ENCODE results near the gene MRPL46.

MRPL46 gene

GRCh38 chr15:88511161-88511560 is 44.0 kb upstream of the MRPL46 start:
- Histone ChIP-seq H4K20me1 (ENCODE audit: insufficient read depth, low read length) (no peaks in the 10 kb centered on the region), H3K4me2 (ENCODE audit: low read length) (no peak overlapping the region), H3K79me2 (ENCODE audit: low read length) (no peaks in the 10 kb centered on the region), H3K27ac (ENCODE audit: low read length) (no peak overlapping the region), H3K9me3 (ENCODE audit: insufficient read depth, low read length) (no peaks in the 10 kb centered on the region), H3K4me1 (ENCODE audit: low read length) (peaks cover 16% of the 10 kb centered on the region), H3K27me3 (ENCODE audit: low read depth, low read length) (no peaks in the 10 kb centered on the region), H3K36me3 (replicated peaks; ENCODE audit: low read depth, low read length) (peaks cover 2% of the 10 kb centered on the region), H3K4me3 (ENCODE audit: low read length) (no peak overlapping the region), H2AFZ (ENCODE audit: low read depth, low read length) (no peak overlapping the region), H3K9ac (ENCODE audit: low read length) (no peak overlapping the region)
- TF ChIP-seq, protein P1, sequence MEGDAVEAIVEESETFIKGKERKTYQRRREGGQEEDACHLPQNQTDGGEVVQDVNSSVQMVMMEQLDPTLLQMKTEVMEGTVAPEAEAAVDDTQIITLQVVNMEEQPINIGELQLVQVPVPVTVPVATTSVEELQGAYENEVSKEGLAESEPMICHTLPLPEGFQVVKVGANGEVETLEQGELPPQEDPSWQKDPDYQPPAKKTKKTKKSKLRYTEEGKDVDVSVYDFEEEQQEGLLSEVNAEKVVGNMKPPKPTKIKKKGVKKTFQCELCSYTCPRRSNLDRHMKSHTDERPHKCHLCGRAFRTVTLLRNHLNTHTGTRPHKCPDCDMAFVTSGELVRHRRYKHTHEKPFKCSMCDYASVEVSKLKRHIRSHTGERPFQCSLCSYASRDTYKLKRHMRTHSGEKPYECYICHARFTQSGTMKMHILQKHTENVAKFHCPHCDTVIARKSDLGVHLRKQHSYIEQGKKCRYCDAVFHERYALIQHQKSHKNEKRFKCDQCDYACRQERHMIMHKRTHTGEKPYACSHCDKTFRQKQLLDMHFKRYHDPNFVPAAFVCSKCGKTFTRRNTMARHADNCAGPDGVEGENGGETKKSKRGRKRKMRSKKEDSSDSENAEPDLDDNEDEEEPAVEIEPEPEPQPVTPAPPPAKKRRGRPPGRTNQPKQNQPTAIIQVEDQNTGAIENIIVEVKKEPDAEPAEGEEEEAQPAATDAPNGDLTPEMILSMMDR (IDR thresholded peaks at IDR 0.05; ENCODE audit: low read depth, low read length): no peak
- TF ChIP-seq EZH2phosphoT487 (IDR thresholded peaks at IDR 0.05; ENCODE audit: low read depth): no peak

GRCh38 chr15:88509964-88510363 is 42.8 kb upstream of the MRPL46 start:
- TF ChIP-seq EZH2phosphoT487 (IDR thresholded peaks at IDR 0.05; ENCODE audit: low read depth): no peak
- TF ChIP-seq, protein P1 (IDR thresholded peaks at IDR 0.05; ENCODE audit: low read depth, low read length): no peak
- H3K36me3 ChIP-seq (replicated peaks; ENCODE audit: low read depth, low read length): peaks cover 2% of the 10 kb centered on the region

DNA sequence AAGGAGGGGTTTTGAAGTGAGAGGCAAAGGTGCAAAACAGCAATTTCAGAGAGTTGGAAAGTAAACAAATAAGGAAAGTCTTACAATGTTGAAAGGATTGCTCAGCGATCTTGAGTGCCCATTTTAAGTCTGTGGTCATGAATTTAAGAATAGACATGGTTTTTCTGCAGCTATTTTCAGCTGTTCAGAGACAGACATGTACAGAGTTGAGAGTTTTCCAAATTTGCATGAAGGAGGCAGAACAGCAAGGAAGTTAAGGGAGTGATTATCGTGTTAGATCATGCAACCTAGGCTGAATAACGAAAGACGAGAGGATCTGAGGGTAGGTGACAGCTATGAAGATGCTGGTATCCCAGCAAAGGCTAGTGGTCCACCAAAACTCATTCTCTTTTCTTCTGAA is 42.1 kb upstream of the MRPL46 start:
- Histone ChIP-seq H3K4me1 (ENCODE audit: low read length) (peaks cover 29% of the 10 kb centered on the region), H3K9ac (ENCODE audit: low read length) (no peak overlapping the region), H4K20me1 (ENCODE audit: insufficient read depth, low read length) (no peaks in the 10 kb centered on the region), H3K9me3 (ENCODE audit: insufficient read depth, low read length) (no peaks in the 10 kb centered on the region), H3K27me3 (ENCODE audit: low read depth, low read length) (no peaks in the 10 kb centered on the region), H3K79me2 (ENCODE audit: low read length) (no peaks in the 10 kb centered on the region), H2AFZ (ENCODE audit: low read depth, low read length) (no peak overlapping the region), H3K4me3 (ENCODE audit: low read length) (no peak overlapping the region), H3K36me3 (replicated peaks; ENCODE audit: low read depth, low read length) (peaks cover 2% of the 10 kb centered on the region), H3K27ac (ENCODE audit: low read length) (no peak overlapping the region), H3K4me2 (ENCODE audit: low read length) (no peak overlapping the region)
- TF ChIP-seq, protein P1 (IDR thresholded peaks at IDR 0.05; ENCODE audit: low read depth, low read length): no peak
- TF ChIP-seq EZH2phosphoT487 (IDR thresholded peaks at IDR 0.05; ENCODE audit: low read depth): no peak

More at GRCh38 chr15:88509964-88510363, 42.8 kb upstream of the MRPL46 start:
- H3K27me3 ChIP-seq (ENCODE audit: low read depth, low read length): no peaks in the 10 kb centered on the region
- peaks cover 23% of the 10 kb centered on the region for H3K4me1 ChIP-seq (ENCODE audit: low read length)
- H3K4me2 ChIP-seq (ENCODE audit: low read length): no peak overlapping the region
- H3K27ac ChIP-seq (ENCODE audit: low read length): no peak overlapping the region
- H3K9me3 ChIP-seq (ENCODE audit: insufficient read depth, low read length): no peaks in the 10 kb centered on the region
- no peak overlapping the region for H3K4me3 ChIP-seq (ENCODE audit: low read length)
- H3K79me2 ChIP-seq (ENCODE audit: low read length): no peaks in the 10 kb centered on the region
- no peaks in the 10 kb centered on the region for H4K20me1 ChIP-seq (ENCODE audit: insufficient read depth, low read length)
- H2AFZ ChIP-seq (ENCODE audit: low read depth, low read length): no peak overlapping the region
- H3K9ac ChIP-seq (ENCODE audit: low read length): no peak overlapping the region

DNA sequence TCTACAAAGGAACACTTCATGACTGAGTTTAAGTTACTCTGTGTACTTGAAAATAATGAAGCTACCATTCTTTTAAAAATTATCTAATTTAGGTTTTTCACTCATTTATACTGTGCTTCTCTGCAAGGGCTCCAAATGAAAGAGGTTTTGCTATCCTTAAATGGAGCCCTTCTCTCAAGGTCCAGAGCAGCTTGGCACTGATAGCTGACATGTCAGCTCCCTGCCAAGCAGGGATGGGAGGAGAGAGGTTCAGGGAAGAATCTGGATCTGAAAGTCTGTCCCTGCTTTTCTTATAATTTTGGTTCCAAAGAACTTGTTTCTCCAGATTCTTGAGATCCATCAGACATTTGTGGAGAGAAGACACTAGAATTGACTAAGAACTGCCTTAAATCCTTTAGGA is 39.4 kb upstream of the MRPL46 start:
- no peaks in the 10 kb centered on the region for H3K79me2 ChIP-seq (ENCODE audit: low read length)

More for the DNA sequence above, 39.4 kb upstream of the MRPL46 start:
- no peak overlapping the region for H2AFZ ChIP-seq (ENCODE audit: low read depth, low read length)
- H3K36me3 ChIP-seq (replicated peaks; ENCODE audit: low read depth, low read length): peaks cover 2% of the 10 kb centered on the region
- H3K27ac ChIP-seq (ENCODE audit: low read length): no peak overlapping the region
- no peak overlapping the region for H3K9ac ChIP-seq (ENCODE audit: low read length)
- TF ChIP-seq, protein P1 (IDR thresholded peaks at IDR 0.05; ENCODE audit: low read depth, low read length): no peak
- no peaks in the 10 kb centered on the region for H3K27me3 ChIP-seq (ENCODE audit: low read depth, low read length)
- H3K4me1 ChIP-seq (ENCODE audit: low read length): peaks cover 41% of the 10 kb centered on the region
- no peaks in the 10 kb centered on the region for H4K20me1 ChIP-seq (ENCODE audit: insufficient read depth, low read length)
- no peaks in the 10 kb centered on the region for H3K9me3 ChIP-seq (ENCODE audit: insufficient read depth, low read length)
- no peak overlapping the region for H3K4me3 ChIP-seq (ENCODE audit: low read length)
- no peak overlapping the region for H3K4me2 ChIP-seq (ENCODE audit: low read length)
